ENCODE results near the gene PSORS1C2.
A peak's percentile ranks its signal among the peaks of the same experiment; 100 is the strongest.

PSORS1C2 gene

DNA sequence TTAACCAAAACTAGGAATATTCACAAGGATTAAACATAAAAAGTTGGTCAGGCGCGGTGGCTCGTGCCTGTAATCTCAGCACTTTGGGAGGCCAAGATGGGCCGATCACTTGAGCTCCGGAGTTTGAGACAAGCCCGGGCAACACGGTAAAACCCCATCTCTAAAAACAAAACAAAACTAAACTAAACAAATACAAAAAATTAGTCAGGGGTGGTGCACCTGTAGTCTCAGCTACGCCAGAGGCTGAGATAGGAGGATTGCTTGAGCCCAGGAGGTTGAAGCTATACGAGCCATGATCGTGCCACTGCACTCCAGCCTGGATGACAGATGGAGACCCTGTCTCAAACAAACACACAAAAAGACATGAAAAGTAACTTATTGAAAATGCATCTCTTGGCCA lies 3.2 kb downstream of the PSORS1C2 start:
- DNase-seq, result no peak

DNA sequence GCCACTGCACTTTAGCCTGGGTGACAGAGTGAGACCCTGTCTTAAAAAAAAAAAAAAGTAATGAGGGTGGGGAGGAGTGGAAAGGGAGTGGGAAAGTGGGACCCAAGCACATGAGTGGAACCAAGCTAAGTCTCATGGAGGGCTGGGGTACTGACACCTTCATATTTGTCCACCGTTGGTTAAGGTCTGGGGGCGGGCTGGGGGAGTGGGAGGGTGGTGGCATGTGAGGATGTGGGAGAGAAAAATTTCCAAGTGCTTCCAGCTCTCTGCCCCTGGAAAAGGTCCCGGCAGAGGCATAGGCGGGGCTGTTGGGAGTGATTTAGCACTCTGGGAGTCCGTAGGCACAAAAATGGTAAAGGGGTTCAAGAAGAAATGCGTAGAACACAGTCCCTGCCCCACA lies 6.1 kb downstream of the PSORS1C2 start:
- DNase-seq, result no peak

DNA sequence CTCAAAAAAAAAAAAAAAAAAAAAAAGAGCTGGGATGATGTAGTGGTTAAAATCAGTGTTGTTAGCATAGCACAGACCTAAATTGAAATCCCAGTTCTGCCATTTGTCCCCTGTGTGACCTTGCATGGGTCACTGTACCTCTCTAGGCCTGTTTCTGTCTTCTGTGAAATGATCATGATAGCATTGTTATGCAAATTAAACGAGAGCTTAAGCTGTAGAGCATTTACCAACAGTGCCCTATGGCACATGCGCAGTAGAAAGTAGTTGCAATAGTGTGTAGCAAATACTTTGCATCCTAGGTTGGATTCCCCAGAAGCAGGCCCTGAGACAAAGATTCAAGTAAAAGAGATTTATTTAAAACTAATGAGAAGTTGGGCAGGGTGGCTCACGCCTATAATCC lies 7.3 kb downstream of the PSORS1C2 start:
- no peak for DNase-seq

DNA sequence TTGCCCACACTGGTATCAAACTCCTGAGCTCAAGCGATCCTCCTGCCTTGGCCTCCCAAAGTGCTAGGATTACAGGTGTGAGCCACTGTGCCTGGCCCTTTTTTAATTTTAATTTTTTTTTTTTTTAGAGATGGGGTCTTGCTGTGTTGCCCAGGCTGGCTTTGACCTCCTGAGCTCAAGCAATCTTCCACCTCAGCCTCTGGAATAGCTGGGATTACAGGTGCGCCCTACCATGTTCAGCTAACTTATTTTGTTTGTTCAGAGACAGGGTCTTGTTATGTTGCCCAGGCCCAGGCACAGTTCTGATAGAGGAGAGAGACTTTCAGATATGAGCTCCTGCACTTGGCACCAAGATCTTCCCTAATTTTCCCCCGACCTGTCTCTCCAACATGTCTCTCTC lies 8.1 kb downstream of the PSORS1C2 start:
- DNase-seq, result no peak

DNA sequence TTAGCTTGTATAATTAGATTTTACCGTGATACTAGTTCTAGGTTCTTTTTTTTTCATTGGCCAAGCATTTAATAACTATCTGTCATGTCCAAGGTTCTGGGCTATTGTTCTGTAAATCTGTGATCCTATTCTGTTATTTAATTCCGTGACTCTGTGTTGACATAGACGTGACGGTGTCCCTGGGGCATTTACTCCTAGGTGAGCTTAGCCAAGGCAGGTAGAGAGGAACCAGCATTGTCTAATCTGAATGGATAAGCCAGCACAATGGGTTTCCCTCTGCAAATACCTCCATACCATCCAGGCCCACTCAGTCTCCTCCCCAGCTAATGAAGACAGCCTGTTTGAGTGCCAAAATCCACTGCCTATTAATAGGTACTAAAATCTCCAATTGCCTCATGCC lies 9.7 kb downstream of the PSORS1C2 start:
- DNase-seq, result no peak

DNA sequence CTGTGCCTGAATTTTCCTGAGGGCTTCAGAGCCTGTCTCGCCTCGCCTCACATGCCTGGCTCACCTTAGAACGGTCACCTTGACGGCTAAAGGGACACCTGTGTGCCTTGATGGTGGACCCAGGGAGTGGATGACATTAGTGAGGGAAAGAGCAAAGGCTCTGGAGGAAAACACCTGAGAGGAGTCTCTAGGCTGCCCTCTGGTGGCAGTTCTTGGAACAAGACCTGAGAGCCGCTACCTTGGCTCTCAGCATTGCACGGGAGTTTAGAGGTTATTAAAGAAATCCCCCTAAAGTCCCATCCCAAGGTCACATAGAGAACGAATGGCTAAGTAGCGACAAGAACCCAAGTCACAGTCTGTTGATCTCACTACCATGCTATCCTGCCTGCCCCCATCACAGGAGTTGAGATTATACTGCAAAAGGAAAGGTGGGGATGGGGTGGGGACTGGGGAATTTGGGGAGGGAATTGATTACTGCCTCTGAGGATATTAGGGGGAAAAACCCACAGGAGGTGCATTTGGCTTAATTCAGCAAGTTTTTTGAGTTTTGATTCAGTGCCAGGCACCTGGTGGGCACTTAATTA lies 10.7 kb downstream of the PSORS1C2 start:
- peak; percentile 30 for DNase-seq

DNA sequence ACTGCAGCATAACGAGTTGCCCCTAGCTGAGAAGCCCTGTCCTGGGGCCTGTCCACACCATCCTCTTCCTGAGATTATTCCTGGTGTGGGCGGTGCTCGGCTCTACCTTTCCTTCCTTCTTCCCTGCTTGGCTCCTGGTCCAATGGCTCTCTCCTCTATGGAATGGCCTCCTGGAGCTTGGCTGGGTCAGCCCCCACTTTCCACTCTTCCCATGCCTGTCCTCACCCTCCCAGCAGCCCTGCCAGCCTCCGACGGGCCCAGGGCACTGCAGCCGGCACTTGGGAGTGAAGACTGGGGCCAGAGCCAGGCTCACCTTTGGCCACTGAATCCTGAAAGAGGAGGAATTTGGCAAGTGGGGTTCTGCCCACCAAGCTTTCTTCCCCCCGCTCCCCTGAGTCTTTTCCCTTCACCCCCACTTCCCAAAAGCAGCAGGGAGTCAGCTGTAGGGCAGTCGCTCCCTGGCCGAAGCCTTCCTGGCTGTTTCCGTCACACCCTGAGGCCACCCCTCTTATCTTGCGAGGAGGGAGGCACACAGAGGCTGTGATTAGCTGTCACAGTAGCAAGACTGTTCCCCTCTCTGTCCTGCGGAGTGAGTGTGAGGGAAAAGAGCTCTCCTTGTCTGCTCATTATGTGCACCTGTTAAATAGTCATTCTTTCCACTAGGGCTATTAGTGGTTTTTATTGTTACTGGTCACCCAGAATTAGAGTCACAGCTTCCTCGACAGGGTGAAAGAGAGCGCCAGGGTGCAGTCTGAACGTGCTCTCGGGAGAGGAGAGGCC lies 12.3 kb downstream of the PSORS1C2 start:
- DNase-seq, result no peak

DNA sequence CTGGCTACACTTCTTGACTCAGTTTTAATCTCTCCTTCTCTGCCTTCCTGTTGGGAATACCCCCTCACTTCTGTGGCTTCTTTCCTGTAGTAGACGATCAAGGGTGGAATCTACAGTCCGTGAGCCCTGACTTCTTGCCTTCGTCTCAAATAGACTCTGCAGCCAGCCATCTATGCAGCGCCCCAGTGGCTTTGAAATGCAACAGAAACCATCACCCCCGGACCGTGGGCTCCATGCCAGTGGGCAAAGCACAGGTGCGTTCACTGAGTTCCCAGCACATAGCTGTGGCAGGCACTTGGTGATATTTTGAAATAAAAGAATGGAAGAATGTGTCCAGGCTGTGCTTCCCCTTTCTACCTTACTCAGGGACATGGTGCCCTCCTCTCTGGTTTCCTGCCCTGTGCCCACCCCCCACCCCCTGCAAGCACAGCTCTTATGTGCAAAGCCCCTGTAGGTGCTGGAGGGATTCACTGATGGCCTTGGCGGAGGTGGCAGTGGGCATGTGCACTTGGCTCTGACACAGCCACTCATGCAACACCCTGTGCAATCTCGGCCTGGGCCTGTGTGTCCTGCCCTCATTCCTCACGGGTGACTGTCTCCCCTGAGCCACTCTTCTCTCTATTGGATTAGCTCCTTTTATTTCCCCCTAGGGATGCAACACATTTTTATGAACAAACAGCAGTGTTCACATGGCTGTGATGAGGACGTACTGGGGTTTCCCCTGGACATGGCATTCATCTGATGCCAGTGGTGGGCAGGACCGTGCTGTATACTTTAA lies 13.1 kb downstream of the PSORS1C2 start:
- peak; percentile 90 for DNase-seq

DNA sequence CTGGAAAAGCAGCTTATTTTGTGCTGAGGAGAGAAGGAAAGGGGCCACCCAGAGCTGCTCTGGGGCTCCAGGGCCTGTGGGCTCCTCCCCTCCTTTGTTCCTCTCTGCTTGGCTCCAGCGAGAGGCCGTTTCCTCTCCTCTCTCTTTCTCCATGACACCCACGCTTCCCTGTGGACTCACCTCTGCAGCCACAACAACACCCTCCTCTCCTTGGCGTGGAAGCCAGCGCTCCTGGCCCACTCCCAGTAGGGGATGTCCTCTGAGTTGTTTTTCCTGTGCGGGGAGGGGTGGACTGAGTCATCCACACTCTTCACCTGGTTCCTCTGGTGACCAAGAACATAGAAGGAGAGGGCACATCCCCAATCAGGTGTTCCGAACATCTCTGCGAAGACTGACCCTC lies 13.7 kb downstream of the PSORS1C2 start:
- DNase-seq, result no peak

DNA sequence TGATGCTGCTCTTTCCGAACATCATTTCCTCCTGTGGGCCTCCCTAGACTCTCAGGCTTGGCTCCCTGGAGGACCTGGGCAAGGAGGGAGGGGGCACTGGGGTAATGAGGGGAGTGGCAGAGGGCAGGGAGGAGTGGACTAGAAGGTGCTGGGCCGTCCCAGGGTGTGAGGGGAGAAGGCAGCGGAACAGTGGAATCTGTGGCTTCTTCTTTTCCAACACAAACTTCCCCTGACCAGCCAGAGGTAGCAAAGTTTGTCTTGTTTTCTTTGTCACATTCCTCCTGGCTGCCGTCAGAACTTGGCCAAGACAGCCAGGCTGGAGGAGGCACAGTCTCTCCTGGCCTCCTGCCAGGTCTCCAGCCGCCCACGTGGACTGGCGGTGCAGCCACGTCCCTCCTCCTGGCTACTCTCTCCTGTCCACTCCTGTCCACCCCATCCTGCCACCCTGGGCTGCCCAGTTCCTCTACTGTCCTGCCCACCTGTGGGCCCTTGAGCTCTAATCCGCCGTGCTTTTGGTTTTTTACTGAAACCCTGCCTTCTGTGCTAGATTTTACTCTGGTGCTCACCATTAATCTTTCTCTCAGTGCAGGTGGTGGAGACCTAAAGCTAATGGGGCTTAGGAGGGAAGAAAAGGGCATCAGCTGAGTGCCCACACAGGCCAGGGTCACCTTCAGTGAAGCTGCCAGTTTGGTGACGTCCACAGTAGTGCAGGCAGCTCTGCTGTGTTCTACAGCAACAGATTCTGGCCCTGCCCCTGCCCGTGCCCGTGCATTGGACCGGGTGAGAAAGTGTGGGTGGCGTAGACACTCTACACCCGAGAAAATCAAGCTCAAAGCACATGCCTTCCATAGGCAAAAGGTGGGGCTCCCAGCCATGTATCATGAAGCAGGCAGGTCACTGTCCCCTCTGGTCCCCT lies 15.8 kb downstream of the PSORS1C2 start:
- peak; percentile 92 for DNase-seq

DNA sequence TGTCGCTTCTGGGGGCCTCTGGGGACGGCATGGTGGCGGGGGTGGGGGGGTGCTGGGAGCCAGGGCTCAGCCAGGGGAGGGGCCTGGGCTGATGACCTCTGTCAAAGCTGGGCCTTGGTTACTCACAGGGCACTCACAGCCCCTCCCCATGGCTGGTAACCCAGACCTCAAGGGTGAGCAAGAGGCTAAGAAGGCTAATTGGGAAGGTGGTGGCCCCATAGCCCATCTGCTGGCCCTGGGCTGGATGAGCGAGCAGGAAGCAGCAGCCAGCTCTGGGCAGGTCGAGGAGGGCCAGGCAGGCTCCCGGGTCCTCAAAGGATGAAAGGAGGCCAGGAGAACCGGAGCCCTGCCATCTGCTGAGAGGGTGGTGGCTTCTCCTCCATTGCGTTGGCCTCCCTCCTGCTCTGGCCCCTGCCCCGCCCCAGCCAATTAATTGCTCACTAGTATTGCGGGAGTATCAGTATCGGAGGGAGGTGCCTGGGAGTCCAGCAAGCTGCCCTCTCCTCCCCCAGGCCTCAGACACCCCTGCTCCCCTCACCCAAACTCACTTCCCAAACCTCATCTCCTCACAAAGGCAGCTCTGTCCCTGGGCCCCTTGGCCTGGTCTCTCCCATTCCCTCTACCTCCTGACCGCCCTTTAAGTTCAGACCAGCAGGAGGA lies 17.6 kb downstream of the PSORS1C2 start:
- DNase-seq, result no peak

DNA sequence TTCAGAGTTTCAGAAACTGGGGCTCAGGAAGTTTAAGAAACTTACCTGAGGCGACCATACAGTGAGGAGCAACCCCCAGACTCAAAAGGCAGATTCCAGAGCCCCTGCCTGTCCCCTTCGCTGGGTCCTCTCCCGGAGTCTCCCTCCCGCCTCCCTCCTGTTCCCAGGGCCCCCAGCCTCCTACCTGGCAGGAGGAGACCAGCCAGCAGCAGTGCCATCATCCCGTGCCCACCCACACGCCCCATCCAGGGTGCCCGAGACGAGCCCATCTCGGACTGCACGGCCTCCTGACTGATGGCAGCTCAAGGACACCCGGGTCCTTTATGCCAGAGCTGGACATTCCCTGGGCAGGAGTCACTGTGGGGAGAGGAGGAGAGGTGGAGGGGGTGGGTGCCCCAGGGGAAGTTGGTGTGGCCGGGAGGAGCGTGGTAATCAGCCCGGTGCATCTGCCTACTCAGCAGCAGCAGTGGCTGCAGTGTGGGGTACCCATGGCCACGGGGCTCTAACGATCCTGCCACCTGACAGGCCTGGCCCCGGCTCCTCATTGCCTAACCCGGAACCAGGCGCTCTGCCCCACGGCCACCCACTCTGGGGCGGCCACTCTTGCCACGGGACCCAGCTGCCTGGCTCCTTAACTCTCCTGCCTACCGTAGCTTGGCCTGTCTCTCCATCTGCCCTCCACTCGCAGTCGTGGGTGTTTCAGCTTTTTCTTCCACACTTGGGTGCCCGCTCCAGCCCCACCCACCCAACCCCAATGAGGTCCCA lies 18.5 kb downstream of the PSORS1C2 start, which contains the start of gene CDSN:
Gene CDSN (minus strand): TSS at position 296 of the 765 bp plus-strand sequence. CDS start 27 bp downstream, at position 269.
- no peak for DNase-seq

DNA sequence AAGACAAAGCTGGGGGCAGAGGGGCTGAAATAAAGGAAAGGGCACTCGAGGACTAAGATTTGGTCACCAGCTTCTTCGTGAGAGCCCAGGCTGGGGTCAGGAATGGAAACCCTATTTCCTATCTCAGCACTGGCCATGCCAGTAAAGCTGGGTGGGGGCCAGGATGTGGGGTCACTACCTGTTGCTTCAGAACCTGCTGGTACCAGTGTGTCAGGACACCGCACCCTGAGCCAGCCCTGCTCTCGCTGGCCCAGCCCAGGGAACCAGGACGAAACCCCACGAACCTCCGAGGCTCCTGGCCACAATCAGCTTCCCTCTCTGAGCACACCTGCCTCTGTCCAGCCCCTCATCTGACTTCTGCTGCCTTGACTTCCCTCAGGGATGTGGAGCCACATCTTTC lies 20.7 kb downstream of the PSORS1C2 start:
- no peak for DNase-seq

DNA sequence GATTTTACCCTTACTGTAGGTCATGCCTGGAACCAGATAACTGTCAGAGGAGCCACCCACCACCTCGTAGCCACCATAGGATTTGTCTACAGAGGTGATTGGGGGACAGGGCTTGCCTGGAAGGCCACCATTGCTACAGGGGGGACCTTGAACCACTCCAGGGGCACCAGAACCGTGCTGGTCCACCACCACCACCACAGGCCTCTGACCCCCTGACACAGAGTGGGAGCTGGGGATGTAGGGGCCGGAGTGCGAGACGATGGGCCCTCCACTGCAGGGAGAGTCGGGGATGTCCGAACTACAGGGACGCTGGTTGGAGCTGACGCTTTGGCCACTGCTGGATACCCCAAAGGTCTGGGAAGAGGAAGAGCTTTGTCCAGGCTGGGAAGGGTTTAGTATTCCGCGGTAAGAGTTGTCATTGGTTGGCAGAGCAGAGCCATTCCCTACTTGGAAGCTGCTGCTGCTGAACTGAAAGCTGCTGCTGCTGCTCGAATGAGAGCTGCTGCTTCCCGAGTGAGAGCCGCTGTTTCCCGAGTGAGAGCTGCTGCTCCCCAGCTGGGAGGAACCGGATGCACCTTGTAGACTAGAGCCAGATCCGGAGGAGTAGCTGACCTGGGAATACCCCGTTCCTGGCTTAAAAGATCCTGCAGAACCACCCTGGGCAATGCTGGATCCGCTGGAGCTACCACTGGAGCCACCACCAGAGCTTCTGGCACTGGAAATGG lies 22.0 kb downstream of the PSORS1C2 start:
- no peak for DNase-seq

DNA sequence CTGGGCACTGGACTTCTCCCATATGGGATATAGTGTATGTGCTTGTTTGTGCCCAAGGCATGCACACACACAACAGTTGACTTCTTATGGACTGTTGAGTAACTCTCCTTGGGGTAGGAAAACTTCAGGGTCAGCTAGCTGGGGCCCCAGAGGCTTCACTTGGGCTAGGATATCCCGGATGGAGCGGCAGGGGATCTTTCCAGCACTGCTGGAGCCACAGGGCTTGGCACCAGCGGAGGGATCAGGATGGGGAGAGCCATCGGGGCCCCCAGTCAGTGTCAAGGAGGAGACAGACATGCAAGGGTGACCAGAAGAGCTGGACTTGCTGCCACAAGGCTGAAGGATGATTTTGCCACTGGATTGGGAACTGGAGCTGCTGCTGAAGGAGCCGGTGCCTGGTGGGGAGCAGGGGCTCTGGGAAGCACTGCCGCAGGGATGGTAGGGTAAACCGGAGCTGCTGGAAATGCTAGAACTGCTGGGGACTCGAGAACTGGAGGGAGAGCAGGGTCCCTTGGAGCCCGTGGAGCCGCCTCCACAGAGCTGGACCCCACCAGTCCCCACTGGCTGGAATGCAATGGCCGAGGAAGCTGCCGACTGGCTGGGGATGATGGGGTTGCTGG lies 22.8 kb downstream of the PSORS1C2 start:
- DNase-seq, result no peak

DNA sequence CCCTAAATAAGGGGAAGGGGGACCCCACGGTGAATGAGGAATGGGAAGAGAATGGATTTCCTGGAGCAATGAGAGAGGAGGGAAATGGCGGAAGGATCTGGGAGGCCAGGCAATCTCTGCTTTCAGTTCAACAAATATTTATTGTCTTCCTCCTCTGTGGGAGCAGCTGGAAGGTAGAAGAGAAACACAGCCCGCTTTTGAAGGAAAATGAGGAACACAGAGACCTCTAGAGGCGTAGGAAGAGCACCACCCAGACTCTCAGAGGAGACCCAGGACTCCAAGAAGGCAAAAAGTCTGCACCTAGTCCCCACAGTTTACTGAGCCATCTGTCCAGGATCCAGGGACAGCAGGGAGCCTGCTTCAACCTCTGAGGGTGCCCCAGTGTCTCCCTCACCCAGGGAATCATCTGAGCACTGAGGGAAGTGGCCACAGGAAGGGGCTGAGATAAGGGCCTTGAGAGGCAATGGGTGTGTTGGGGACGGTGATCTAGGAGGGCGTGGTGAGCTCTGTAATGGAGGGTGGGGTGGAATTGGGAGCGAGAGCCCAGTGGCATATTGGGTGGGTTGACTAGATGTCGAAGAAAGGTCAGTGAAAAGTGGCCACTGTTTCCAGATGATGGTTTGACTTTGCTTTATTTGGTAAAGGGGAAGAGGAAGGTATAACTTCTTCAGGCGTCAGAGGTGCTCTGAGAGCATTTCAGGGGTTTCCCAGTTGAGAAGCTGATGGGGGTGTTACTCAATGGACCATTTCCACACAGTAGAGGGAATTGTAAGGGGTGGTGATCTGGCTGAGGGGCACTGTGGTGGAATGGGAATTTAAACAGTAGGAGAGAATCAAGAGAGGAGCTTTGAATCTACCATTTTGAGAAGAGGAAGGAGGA lies 23.7 kb downstream of the PSORS1C2 start:
- DNase-seq, result peak; percentile 50

DNA sequence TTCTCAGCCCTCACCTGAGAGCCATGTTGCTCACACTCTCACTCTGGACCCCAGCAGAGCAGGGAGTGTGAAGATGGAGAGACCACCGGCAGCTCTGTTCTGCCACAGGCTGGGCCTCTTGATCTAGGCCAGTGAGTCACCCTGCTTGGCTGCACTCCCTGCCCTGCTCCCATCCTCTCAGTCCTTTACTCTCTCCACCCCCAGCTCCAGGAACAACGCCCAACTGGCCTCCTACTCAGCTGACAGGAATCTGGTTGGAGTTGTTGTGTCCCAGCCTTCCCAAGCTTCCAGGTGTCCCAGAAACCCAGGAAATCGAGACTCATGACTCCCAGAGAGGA lies 24.4 kb downstream of the PSORS1C2 start, which contains the start of gene PSORS1C1:
Gene PSORS1C1 (plus strand): TSS at position 260 of the 338 bp plus-strand sequence. CDS start 14,833 bp downstream, outside the sequence.
- DNase-seq, result peak; percentile 98

DNA sequence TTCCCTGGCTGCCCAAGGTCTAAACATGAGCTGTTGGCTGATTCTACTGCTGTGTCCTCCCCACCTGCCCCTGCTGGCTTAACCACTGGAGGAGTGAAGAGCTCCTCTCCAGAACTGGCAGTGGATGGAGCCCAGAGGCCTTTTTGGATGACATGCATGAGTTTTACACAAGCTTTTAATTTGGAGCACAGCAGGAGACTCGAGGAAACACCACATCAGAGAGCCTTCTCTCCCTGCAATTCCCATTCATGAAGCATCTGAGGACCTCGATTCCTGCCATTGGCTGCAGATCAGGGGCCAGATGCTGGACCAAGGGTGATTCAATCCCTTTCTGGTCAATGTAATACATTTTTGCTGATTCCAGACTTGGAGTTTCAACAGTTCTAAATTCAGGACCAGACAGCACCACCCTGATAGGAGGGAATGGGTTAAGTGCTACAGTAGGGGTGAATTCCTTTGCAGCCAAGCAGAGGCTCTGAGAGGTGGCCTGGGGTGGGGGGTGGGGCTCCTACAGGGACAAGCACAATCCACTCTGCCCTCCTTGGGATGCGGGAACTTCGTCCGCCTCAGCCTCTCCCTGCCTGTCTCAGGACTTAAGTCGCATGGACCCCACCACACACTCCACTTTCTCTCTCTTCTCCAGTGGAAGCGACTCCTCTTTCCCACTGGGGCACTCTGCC lies 24.9 kb downstream of the PSORS1C2 start:
- peak; percentile 66 for DNase-seq

All from fibroblast of skin of back (primary cell).